Right forelimb (tissue), 1 donor: Measurements from ENCODE around the gene PIP5K1B.

Experiments
- DNase-seq: peaks from one replicate; pipeline ENCODE4 v3.0.0-alpha.2; 2018

Gene PIP5K1B

DNA sequence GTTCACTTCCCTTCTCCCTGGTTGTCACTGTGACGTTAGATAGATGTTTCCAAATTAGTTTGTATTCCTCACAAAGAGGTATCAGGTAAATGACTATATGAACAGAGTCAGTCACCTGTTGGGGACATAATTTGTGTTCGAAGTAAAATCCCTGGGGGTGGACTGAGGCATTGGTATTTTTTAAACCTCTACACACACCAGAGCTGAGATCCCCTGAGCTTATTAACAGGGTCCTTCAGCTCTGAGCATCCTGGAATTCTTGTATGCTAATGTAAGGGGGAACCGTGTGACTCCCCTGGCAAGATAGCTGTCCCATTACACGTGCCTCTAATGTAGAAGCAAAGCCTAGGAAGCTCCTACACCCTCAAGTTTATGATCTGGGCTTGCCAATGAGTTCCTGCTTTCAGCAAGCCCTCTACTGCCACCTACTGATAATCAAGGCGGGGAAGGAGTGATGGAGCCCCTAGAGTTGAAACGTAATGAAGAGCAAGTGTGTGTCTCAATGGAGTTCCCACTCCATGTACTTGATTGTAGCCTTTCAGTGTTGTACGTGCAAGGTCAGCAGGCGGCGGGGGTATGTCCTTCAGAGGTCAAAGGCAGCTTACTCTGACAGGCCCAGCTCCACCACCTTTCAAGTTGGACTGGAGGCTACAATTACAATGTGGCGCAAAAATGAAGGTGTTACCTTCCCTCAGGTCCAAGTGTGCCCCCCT, 294.5 kb downstream of the PIP5K1B start:
- peak; percentile 70 for DNase-seq

- DNase-seq, result no peak
Measured at GRCh38 chr9:69001921-69002320, 296.9 kb downstream of the PIP5K1B start.

- DNase-seq, result no peak
Measured at GRCh38 chr9:69003051-69003450, 298.0 kb downstream of the PIP5K1B start.

DNA sequence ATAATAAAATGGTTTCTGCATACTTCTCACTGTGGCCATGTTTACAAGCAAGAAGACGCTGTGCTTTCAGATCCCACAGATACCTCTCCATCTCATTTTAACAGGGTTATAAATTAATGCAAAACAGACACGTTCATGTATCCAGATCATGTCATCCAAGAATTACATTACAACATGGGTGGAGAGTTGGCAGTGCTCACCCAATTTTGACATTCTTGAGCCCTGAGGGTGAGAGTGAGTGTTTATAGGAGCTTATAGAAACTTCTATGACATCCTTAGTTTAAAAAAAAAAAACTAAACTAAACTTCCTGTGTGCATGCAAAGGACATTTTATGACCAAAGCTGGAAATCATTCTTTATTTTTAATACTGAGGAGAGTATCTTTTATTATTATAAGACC, 299.8 kb downstream of the PIP5K1B start:
- DNase-seq, result no peak

- DNase-seq, result no peak
Measured at GRCh38 chr9:69009708-69010107, 304.7 kb downstream of the PIP5K1B start.

- no peak for DNase-seq
Measured at GRCh38 chr9:69012696-69013381, 307.8 kb downstream of the PIP5K1B start.

- no peak for DNase-seq
Measured at GRCh38 chr9:69013382-69013727, 308.3 kb downstream of the PIP5K1B start.

GRCh38 chr9:69014013-69014412, 309.0 kb downstream of the PIP5K1B start, which contains the start of gene PRKACG:
Gene PRKACG, minus strand, starts transcription at chr9:69014113. Its CDS starts 21 bp downstream, at chr9:69014092.
- DNase-seq, result no peak

GRCh38 chr9:69016191-69017096, 311.4 kb downstream of the PIP5K1B start:
- DNase-seq, result no peak

DNA sequence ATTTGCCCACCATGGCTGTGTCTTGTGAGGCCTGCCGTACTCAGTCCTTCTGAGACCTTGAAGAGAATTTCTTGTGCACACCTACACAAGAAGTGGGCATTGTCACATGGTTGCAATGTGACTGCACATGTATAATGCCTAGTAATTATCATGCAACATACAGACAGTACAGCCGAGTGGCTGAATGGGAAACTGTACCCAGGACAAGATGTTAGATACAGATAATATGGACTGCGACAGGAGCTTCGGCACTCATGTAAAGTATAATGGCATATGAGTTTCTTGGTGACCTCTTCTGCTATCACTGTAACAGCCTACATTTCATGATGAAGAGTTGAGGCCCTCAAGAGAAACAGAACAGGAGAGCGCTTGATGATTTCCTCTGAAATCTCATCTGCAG, 313.7 kb downstream of the PIP5K1B start:
- DNase-seq, result no peak

GRCh38 chr9:69019808-69020207, 314.8 kb downstream of the PIP5K1B start:
- no peak for DNase-seq

DNA sequence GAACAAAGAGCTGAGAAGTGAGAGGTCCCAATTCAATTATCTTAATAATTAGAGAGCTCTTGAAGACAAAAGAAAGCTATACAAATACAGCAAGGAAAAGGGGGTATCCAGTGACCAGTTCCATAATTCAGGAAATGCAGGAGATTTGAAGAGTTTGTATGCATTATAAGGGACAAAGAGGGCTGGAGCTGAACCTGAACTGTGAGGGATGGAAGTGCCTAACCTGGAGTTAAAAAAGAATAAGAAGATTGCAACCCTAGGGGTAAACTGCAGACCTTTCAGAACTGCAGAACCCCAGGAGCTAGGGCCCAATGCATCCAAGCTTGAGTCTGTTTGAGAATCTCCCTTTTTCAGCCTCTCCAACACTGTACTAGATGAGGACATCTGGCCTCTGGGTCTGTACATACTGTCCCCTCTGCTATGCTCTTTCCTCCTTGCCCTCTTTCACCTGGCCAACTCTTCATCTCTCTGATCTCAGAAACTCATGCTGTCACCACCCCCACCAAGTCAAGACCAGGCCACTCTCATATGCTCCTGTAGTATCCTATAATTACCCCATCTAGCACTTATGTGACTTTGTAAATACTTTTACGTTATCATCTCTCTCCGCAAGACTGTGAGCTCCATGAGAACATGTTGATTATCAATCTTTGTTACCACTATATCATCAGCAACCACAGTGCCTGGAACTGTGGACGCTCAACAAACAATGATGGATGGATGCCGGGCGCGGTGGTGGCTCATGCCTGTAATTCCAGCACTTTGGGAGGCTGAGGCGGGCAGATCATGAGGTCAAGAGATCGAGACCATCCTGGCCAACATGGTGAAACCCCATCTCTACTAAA, 315.5 kb downstream of the PIP5K1B start:
- no peak for DNase-seq

DNA sequence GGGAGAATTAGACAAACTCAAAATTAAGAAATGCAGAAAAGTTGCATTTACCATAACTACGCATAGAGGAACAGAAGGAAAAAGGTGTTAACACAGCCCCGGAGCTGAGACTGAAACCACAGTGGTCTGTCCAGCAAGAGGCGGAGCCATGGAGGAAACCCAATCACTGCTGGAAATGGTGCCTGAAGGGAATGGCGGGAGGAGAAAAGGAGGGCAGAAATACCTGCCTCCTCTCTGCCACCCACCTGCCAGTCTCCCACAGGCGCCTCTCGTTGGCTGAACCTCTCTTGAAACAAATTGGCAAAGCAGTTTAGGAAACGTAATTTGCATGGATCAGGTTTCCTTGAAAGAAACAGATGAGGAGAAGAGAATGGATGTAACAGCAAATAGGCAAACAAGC, 318.6 kb downstream of the PIP5K1B start:
- DNase-seq, result no peak

DNA sequence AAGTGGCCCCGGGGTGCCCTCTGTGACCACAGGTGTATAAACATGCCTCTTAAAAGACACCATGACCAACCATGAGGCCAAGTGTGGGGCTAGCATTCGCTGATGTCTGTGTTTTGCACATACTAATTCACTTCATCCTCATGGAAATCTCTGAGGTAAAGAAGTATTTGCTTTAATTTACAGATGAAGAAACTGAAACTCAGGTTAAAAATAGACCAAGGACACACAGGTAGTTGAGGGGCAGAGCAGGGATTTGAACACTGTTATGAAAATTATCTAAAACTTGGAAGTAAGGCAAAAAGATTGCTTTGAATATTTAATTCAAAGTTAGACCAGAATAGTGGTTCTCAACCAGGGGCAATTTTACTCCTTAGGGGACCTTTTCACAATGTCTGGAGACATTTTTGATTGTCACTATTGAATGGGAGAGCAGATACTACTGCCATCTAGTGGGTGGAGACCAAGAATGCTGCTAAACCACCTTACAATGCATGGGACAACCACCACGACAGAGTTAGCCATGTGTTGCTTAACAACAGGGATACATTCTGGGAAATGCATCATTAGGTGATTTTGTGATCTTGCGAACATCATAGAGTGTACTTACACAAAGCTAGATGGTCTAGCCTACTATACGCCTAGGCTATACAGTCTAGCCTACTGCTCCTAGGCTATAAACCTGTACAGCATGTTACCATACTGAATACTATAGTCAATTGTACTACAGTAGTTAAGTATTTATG, 322.5 kb downstream of the PIP5K1B start:
- no peak for DNase-seq

DNA sequence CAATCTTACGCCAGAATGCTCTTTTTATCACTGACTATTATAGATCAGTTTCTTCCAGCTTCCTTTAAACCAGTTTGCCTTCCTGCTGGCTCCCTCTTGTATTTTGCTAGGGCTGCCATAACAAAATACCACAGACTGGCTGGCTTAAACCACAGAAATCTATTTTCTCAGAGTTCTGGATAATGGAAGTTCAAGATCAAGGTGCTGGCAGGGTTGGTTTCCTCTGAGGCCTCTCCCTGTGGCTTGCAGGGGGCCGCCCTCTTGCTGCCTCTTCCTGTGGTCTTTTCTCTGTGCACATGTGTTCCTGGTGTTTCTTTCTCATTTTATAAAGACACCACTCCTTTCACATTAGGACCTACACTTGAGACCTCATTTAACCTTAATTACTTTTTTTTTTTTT, 323.7 kb downstream of the PIP5K1B start:
- DNase-seq, result no peak

- DNase-seq, result no peak
Measured at GRCh38 chr9:69029535-69029934, 324.5 kb downstream of the PIP5K1B start.

DNA sequence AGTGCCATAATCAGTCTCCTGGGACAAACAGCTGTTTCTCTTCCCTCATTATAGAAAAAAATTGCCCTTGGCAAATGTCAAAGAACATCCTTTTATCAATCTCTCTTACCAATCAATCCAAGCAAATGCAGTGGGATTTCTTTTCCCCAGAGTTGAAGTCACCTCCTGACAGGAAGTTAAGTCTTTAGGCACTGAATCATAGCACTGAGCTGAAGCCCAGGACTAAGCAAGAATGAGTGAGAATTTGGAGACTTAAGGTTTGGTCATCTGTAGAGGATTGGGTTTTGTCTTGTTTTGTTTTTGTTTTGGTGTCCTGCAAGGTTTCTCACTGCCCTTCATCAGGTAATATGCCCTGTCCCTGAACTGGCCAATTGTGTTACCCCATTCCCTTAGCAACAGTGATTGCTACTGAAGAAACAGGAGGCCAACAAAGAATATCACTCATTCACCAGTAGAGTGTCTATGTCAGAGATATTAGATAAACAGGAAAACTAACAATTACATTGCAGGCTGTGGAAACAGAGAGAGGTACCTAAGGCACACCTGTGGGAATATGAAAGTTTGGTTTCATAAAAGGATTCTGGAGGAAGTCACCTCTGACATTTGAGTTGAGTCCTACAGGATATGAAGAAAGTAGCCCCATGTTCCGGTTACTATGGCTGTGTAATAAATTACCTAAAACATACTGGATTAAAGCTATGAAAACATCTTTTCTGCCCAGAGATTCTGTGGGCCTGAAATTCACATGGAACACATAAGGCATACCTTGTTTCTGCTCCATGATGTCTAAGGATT, 326.0 kb downstream of the PIP5K1B start:
- DNase-seq, result no peak

- no peak for DNase-seq
Measured at GRCh38 chr9:69034071-69034470, 329.0 kb downstream of the PIP5K1B start.

DNA sequence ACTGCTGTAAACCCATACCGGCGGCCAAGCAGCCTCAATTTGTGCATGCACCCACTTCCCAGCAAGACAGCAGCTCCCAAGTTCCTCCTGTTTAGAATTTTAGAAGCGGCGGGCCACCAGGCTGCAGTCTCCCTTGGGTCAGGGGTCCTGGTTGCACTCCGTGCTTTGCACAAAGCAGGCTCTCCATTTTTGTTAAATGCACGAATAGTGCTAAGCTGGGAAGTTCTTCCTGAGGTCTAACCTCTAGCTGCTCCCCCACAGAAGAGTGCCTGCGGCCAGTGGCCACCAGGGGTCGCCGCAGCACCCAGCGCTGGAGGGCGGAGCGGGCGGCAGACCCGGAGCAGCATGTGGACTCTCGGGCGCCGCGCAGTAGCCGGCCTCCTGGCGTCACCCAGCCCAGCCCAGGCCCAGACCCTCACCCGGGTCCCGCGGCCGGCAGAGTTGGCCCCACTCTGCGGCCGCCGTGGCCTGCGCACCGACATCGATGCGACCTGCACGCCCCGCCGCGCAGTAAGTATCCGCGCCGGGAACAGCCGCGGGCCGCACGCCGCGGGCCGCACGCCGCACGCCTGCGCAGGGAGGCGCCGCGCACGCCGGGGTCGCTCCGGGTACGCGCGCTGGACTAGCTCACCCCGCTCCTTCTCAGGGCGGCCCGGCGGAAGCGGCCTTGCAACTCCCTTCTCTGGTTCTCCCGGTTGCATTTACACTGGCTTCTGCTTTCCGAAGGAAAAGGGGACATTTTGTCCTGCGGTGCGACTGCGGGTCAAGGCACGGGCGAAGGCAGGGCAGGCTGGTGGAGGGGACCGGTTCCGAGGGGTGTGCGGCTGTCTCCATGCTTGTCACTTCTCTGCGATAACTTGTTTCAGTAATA, 330.6 kb downstream of the PIP5K1B start, which contains the start of gene FXN:
FXN (plus strand) TSS at position 315 of the 871 bp plus-strand sequence; CDS start at position 346, 31 bp downstream.
- DNase-seq, result peak; percentile 92

DNA sequence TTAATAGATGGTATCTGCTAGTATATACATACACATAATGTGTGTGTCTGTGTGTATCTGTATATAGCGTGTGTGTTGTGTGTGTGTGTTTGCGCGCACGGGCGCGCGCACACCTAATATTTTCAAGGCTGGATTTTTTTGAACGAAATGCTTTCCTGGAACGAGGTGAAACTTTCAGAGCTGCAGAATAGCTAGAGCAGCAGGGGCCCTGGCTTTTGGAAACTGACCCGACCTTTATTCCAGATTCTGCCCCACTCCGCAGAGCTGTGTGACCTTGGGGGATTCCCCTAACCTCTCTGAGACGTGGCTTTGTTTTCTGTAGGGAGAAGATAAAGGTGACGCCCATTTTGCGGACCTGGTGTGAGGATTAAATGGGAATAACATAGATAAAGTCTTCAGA, 331.3 kb downstream of the PIP5K1B start:
- DNase-seq, result no peak
